CD14-positive monocyte (primary cell): ENCODE results near the gene PDE11A. TPM values are rescaled to one million over a fixed set of nuclear protein-coding genes. Genes with fewer than 3 reads are reported as not detected.

Source experiments
- DNase-seq, 3 donors: peaks; one replicate each; pipeline ENCODE4 v3.0.0-alpha.2; 2011 to 2022
- H2AFZ ChIP-seq: 2 replicates; pipeline ENCODE4 v1.6.0; 2012; ENCODE audit warnings: mild to moderate bottlenecking, low read depth, low read length, inconsistent platforms; ENCODE audit not compliant: insufficient read depth, poor library complexity, severe bottlenecking
- H3K27ac ChIP-seq, 2 donors: 1 replicate in 1 of 2; 2 replicates in 1 of 2; pipeline ENCODE4 v1.5.1; 2012 to 2013; ENCODE audit warnings: low read length in 2 of 2, control low read depth in 1 of 2, inconsistent platforms in 1 of 2, low read depth in 1 of 2, mild to moderate bottlenecking in 1 of 2
- H3K27me3 ChIP-seq, 2 donors: one replicate each; pipeline versions ENCODE4 v1.6.0 to v1.6.1; 2011 to 2013; ENCODE audit warnings: low read length in 2 of 2; ENCODE audit not compliant: control insufficient read depth in 2 of 2, insufficient read depth in 2 of 2
- H3K36me3 ChIP-seq, 2 donors: replicated peaks in 1 of 2; 1 replicate in 1 of 2; 2 replicates in 1 of 2; pipeline versions ENCODE4 v1.5.1 to v1.6.1; 2012 to 2013; ENCODE audit warnings: low read length in 2 of 2, control low read depth in 1 of 2, inconsistent platforms in 1 of 2, mild to moderate bottlenecking in 1 of 2; ENCODE audit not compliant: insufficient read depth in 2 of 2, control insufficient read depth in 1 of 2
- H3K4me1 ChIP-seq, 2 donors: 1 replicate in 1 of 2; 2 replicates in 1 of 2; pipeline versions ENCODE4 v1.5.1 to v1.6.1; 2012 to 2013; ENCODE audit warnings: low read length in 2 of 2, control low read depth in 1 of 2, inconsistent platforms in 1 of 2, mild to moderate bottlenecking in 1 of 2, moderate library complexity in 1 of 2; ENCODE audit not compliant: insufficient read depth in 2 of 2, control insufficient read depth in 1 of 2
- H3K4me2 ChIP-seq: replicated peaks from 2 replicates; pipeline ENCODE3; 2012; ENCODE audit warnings: low read length, moderate library complexity, mild to moderate bottlenecking; ENCODE audit not compliant: poor library complexity, severe bottlenecking; ENCODE audit errors: extremely low read depth
- H3K4me3 ChIP-seq, 3 experiments: fragments of 200-600 bp in 1 of 3; sonication (generic) in 1 of 3; replicated peaks in 1 of 3; 1 replicate in 2 of 3; 2 replicates in 1 of 3; pipeline ENCODE4 v1.5.1; 2011 to 2013; ENCODE audit warnings: low read length in 3 of 3, mild to moderate bottlenecking in 3 of 3, control low read depth in 2 of 3, low read depth in 2 of 3, inconsistent platforms in 1 of 3, moderate library complexity in 1 of 3
- H3K79me2 ChIP-seq: 2 replicates; pipeline ENCODE4 v1.6.0; 2012; ENCODE audit warnings: mild to moderate bottlenecking, control low read depth, inconsistent platforms, low read length, moderate library complexity; ENCODE audit not compliant: insufficient read depth
- H3K9ac ChIP-seq: 2 replicates; pipeline ENCODE4 v1.6.0; 2017; ENCODE audit warnings: low read length, mild to moderate bottlenecking; ENCODE audit not compliant: insufficient read depth, poor library complexity, severe bottlenecking
- H3K9me3 ChIP-seq, 2 donors: replicated peaks in 1 of 2; 1 replicate in 1 of 2; 2 replicates in 1 of 2; pipeline versions ENCODE4 v1.5.1 to v1.6.1; 2012 to 2013; ENCODE audit warnings: low read length in 2 of 2, control low read depth in 1 of 2; ENCODE audit not compliant: control insufficient read depth in 1 of 2, insufficient read depth in 1 of 2
- H4K20me1 ChIP-seq: 2 replicates; pipeline ENCODE4 v1.6.0; 2012; ENCODE audit warnings: mild to moderate bottlenecking, low read length, control low read depth, moderate library complexity; ENCODE audit not compliant: insufficient read depth
- H3K27ac Mint-ChIP-seq, 7 donors: one replicate each; pipeline ENCODE4 v1.8.0; 2020; ENCODE audit warnings: mild to moderate bottlenecking in 7 of 7, mixed read lengths in 7 of 7, moderate library complexity in 6 of 7, inconsistent platforms in 2 of 7
- H3K27me3 Mint-ChIP-seq, 3 donors: one replicate each; pipeline ENCODE4 v1.8.0; 2021 to 2022; ENCODE audit warnings: low read depth in 3 of 3, mild to moderate bottlenecking in 3 of 3, mixed read lengths in 3 of 3, moderate library complexity in 3 of 3, inconsistent platforms in 1 of 3
- H3K36me3 Mint-ChIP-seq, 2 donors: one replicate each; pipeline ENCODE4 v1.8.0; 2020; ENCODE audit warnings: mixed read lengths in 2 of 2, inconsistent platforms in 1 of 2, mild to moderate bottlenecking in 1 of 2
- H3K4me1 Mint-ChIP-seq: one replicate; pipeline ENCODE4 v1.8.0; 2020; ENCODE audit warnings: mild to moderate bottlenecking, mixed read lengths
- H3K4me3 Mint-ChIP-seq, 2 donors: one replicate each; pipeline ENCODE4 v1.8.0; 2020; ENCODE audit warnings: mild to moderate bottlenecking in 2 of 2, mixed read lengths in 2 of 2, moderate library complexity in 1 of 2
- H3K9me3 Mint-ChIP-seq, 7 donors: one replicate each; pipeline ENCODE4 v1.8.0; 2020 to 2022; ENCODE audit warnings: mixed read lengths in 7 of 7, mild to moderate bottlenecking in 6 of 7, moderate library complexity in 6 of 7, inconsistent platforms in 2 of 7
- WGBS: methylation state at CpG from one replicate; pipeline ENCODE4 v1.1.5; 2013; ENCODE audit warnings: missing lambda C conversion rate; ENCODE audit not compliant: insufficient coverage; 5-methylcytosine and 5-hydroxymethylcytosine counted together
- intact Hi-C, 2 donors: fragments of 100-400 bp; cut with micrococcal nuclease; formaldehyde crosslinking; loops; one replicate each; pipeline versions ENCODE4 v1.15.0 to v1.15.1; 2023
- polyA plus RNA-seq, 3 donors: library from polyadenylated mRNA; depleted of rRNA in 1 of 3; unstranded in 2 of 3; stranded (reverse) in 1 of 3; fragments of 300-500 nt in 2 of 3; fragments of >200 nt in 1 of 3; fragmentation: Illumina TruSeq in 2 of 3; gene quantifications; 1 replicate in 2 of 3; 2 replicates in 1 of 3; pipeline ENCODE4 v1.2.3, GENCODE V29; 2012 to 2021
- TF ChIP-seq, protein P1 (sequence below): fragments of 200-600 bp; IDR thresholded peaks from one replicate; pipeline ENCODE4 v1.8.0; 2022; ENCODE audit warnings: antibody characterized with exemption, mild to moderate bottlenecking

PDE11A gene
- polyA plus RNA-seq, 3 donors: not detected

DNA sequence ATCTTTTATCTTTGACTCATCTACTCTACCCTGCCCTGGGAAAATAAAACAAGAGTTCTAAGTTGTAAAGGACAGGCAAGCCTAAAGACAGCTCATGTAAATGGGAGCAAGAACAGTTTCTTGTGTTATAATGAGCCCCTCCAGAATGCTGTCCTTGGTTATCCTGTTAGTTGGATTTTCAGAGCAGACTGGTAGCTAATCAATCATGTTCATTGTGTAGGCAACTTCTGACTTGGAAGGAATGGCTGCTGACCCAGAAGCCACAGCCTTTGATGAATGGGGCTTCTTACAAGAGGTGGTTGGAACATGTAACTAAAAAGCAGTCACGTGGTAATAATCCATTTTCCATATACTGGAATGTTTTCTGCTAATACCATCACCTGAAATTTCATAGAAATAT lies 425.8 kb downstream of the PDE11A start:
- no peak overlapping the region for H3K4me2 ChIP-seq
- Mint-ChIP-seq H3K27ac (no peak overlapping the region), H3K9me3 (peaks cover 2 to 13% (median 10%) of the 10 kb centered on the region in 7 donors), H3K36me3 (no peaks in the 10 kb centered on the region), H3K4me1 (no peaks in the 10 kb centered on the region), H3K27me3 (peaks cover 0 to 2% (median 0%) of the 10 kb centered on the region in 3 donors), H3K4me3 (no peak overlapping the region)
- H3K27ac ChIP-seq: no peak overlapping the region
- no CpG with 5 or more reads among the region's 1 CpG for WGBS
- no peaks in the 10 kb centered on the region for H3K4me1 ChIP-seq
- H3K9ac ChIP-seq: no peak overlapping the region
- H3K79me2 ChIP-seq: no peaks in the 10 kb centered on the region
- H3K4me3 ChIP-seq: no peak overlapping the region
- no peak overlapping the region for H2AFZ ChIP-seq
- intact Hi-C loops: no loop called here
- TF ChIP-seq, protein P1, sequence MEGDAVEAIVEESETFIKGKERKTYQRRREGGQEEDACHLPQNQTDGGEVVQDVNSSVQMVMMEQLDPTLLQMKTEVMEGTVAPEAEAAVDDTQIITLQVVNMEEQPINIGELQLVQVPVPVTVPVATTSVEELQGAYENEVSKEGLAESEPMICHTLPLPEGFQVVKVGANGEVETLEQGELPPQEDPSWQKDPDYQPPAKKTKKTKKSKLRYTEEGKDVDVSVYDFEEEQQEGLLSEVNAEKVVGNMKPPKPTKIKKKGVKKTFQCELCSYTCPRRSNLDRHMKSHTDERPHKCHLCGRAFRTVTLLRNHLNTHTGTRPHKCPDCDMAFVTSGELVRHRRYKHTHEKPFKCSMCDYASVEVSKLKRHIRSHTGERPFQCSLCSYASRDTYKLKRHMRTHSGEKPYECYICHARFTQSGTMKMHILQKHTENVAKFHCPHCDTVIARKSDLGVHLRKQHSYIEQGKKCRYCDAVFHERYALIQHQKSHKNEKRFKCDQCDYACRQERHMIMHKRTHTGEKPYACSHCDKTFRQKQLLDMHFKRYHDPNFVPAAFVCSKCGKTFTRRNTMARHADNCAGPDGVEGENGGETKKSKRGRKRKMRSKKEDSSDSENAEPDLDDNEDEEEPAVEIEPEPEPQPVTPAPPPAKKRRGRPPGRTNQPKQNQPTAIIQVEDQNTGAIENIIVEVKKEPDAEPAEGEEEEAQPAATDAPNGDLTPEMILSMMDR: no peak
- no peaks in the 10 kb centered on the region for H3K27me3 ChIP-seq
- DNase-seq: no peak
- peaks cover 0 to 7% of the 10 kb centered on the region in 2 donors for H3K9me3 ChIP-seq
- H3K36me3 ChIP-seq: no peaks in the 10 kb centered on the region
- no peaks in the 10 kb centered on the region for H4K20me1 ChIP-seq

DNA sequence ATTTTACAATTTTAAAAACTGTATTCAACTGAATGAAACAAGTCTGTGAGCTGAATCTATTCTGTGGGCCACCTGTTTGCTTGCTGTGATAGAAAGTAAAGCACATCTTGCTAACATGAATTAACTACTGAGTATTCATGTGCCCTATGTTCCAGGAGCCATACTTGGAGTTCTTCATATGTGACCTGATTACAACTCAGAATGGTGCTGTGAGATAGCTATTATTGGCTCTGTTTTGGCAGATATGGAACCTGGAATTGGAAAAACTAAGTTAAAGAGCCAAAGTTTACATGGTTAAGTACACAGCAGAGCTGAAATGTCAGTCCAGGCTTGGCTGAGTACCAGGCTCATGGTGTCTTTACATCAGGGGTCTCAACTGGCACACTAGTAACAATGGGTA lies 426.3 kb downstream of the PDE11A start:
- Mint-ChIP-seq H3K9me3 (peaks cover 2 to 13% (median 10%) of the 10 kb centered on the region in 7 donors), H3K36me3 (no peaks in the 10 kb centered on the region), H3K27me3 (peaks cover 0 to 1% (median 0%) of the 10 kb centered on the region in 3 donors), H3K27ac (no peak overlapping the region), H3K4me3 (no peak overlapping the region), H3K4me1 (no peaks in the 10 kb centered on the region)
- H3K27ac ChIP-seq: no peak overlapping the region
- TF ChIP-seq, protein P1: no peak
- H3K4me1 ChIP-seq: no peaks in the 10 kb centered on the region
- no peak for DNase-seq
- no peaks in the 10 kb centered on the region for H4K20me1 ChIP-seq
- H3K79me2 ChIP-seq: no peaks in the 10 kb centered on the region
- no peak overlapping the region for H3K9ac ChIP-seq
- H3K4me2 ChIP-seq: no peak overlapping the region
- no peak overlapping the region for H2AFZ ChIP-seq
- intact Hi-C loops: no loop called here
- H3K27me3 ChIP-seq: no peaks in the 10 kb centered on the region
- peaks cover 0 to 7% of the 10 kb centered on the region in 2 donors for H3K9me3 ChIP-seq
- H3K4me3 ChIP-seq: no peak overlapping the region
- H3K36me3 ChIP-seq: no peaks in the 10 kb centered on the region
